GM19099 (cell line): Measurements from ENCODE around the gene MYCBP2.

Source experiments
- POLR2A ChIP-seq: IDR thresholded peaks from 3 replicates; pipeline ENCODE4 v1.6.1; 2011; ENCODE audit warnings: low read depth; ENCODE audit not compliant: insufficient read length; ENCODE audit errors: extremely low read depth

Gene MYCBP2

GRCh38 chr13:77019756-77020155 lies 307.1 kb downstream of the MYCBP2 start:
- TF ChIP-seq POLR2A: no peak

- no peak for TF ChIP-seq POLR2A
Measured at GRCh38 chr13:77016888-77017623, 309.8 kb downstream of the MYCBP2 start.

GRCh38 chr13:77016251-77016812 lies 310.6 kb downstream of the MYCBP2 start:
- no peak for TF ChIP-seq POLR2A

- no peak for TF ChIP-seq POLR2A
Measured at GRCh38 chr13:77014906-77015685, 311.8 kb downstream of the MYCBP2 start.

GRCh38 chr13:77013853-77014542 lies 312.9 kb downstream of the MYCBP2 start:
- no peak for TF ChIP-seq POLR2A

- no peak for TF ChIP-seq POLR2A
Measured at GRCh38 chr13:77009011-77009410, 317.9 kb downstream of the MYCBP2 start.

GRCh38 chr13:77002590-77003190 lies 324.2 kb downstream of the MYCBP2 start:
- TF ChIP-seq POLR2A: no peak

GRCh38 chr13:77001963-77002587 lies 324.8 kb downstream of the MYCBP2 start:
- no peak for TF ChIP-seq POLR2A

- no peak for TF ChIP-seq POLR2A
Measured at GRCh38 chr13:77001540-77001939, 325.4 kb downstream of the MYCBP2 start.

GRCh38 chr13:77000475-77000874 lies 326.4 kb downstream of the MYCBP2 start:
- TF ChIP-seq POLR2A: no peak
